GM18861 (cell line): ENCODE measurements around the gene TP63.

Experiments used
- ATAC-seq: cut with Tn5 transposase; IDR thresholded peaks from one replicate; pipeline ENCODE4 v1.9.1; 2021; ENCODE audit not compliant: unreplicated experiment

The TP63 gene

DNA sequence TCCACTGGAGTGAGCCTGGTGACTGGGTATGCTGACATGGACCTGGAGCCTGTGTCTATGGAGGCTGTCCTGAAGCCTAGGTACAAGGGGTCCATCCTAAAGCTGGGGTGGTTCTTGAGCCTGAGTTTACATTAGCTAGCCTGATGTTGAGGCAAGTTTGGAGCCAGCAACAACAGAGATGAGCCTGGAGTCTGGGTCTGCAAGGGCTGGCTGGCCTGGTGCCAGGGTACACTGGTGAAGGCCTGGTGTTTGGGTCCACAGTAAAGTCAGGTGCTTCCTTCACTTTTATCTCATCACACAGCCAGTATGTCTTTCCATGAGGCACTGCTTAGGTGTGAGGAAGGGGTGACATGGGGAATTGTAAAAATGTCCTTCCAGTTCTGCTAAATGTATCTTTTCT is 49.5 kb downstream of the TP63 start:
- no peak for ATAC-seq

DNA sequence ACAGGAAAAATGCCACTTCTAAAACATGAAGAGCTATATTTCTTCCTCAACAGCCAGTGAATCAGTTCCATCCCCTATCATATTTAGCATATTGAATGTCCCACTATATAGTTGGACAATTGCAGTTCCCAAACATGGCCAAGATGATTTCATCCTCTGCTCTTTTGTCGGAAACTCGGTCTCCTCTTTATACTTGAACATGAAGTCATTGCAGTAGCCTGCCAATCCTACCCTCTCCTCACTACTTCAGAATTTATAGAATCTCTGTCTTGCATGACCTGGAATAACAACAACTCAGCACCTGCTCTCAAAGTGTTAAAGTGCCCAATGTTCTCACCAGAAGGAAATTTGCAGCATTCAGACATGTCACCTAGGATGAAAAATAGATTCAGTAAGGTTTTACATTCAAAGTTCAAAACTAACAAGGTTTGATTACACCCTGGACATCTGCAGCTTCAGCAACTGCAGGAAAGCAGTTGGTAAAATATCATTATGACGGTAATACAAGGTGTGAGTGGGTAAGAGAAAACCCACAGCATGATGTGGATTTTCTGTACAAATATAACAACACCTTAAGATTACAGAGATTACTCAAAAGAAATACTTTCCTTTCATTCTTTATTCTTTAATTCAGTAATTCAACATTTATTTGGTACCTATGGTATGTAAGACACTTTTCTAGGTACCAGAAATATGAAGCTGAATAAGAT is 52.5 kb downstream of the TP63 start:
- no peak for ATAC-seq

DNA sequence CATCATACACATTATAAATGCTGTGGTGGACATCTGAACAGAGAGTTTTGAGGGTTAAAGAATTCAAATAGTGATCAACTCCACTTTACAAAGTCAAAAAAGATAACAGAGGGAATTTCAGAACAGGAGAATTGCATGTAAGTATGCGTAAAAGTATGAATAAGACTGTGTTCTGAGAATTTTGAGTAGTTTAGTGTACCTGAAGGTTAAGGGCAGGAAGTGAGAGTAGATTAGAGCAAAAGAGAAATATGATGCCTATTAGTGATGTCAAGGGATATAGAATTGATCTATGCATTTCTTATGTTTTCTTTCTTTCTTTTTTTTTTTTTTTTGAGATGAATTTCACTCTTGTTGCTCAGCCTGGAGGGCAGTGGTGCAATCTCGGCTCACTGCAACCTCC is 53.1 kb downstream of the TP63 start:
- no peak for ATAC-seq

DNA sequence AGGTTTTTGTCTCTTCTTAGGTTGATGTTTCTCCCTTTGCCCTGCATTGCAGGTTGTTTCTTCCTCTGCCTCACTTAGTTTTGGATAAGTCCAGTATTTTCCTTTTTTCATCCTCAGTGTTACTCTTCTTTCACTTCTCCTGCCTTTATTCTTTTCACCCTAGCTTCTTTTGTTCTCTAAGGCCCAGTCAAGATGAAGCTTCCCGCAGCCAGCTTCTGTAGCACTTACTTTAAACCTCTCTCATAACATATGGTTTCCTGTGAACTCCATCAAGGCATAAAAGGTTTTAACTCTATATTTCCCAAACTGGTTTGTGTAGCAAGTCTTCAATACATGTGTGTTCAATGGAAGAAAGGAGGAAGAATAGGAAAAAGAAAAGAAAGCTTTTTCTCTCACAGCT is 54.1 kb downstream of the TP63 start:
- no peak for ATAC-seq

DNA sequence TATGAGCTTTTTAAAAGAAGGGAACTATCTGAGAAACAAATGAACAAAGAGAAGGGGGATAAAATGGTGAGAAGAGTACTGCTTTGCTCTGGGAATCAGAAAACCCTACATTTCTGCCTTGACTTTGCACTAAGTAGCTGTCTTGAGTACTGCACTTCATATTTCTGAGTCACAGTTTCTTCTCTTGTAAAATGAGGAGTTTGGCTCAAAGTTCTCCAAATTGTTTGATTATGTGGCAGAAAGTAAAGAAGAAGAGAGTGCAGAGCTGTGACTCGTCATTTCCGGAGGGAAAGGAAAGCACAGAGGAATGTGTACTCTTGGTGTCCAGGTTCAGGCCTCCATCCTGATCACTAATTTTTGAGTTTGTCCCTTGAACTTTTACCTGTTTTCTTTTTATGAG is 54.7 kb downstream of the TP63 start:
- no peak for ATAC-seq

DNA sequence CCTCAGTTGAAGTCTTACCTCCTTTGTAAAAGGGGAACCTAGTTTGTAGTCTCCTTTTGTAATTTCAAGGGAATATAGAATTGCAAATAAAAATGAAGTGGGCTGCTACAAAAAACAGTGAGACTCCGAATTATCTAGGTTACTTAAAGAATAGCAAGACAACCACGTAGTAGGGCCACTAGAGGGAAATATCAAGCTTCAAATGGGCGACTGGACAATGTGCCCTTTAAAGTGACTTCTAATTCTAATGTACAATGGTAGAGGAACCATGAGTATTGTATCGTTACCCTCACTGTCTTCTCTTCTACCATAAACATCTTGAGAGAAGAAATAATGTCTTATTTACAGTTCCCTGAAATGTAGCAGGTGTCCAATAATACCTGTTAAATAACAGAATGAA is 56.3 kb downstream of the TP63 start:
- no peak for ATAC-seq

DNA sequence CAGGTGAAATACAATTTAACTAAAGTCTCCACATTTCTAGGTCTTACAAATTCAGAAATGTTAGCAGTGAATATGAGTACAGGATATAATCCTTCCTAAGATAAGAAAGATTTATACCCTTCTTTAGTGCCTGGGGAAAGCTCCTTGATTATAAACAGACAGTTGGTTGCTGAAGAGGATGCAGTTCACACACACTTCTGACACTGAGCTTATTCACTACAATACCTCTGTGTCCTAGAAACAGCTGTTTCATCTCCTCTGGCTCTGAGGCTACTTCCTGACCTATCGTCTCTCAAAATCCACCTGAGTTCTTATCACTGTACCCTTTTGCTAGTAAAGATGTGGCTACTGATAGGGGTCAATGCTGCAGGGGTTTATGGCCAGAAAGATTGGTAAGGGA is 57.1 kb downstream of the TP63 start:
- ATAC-seq, result no peak

DNA sequence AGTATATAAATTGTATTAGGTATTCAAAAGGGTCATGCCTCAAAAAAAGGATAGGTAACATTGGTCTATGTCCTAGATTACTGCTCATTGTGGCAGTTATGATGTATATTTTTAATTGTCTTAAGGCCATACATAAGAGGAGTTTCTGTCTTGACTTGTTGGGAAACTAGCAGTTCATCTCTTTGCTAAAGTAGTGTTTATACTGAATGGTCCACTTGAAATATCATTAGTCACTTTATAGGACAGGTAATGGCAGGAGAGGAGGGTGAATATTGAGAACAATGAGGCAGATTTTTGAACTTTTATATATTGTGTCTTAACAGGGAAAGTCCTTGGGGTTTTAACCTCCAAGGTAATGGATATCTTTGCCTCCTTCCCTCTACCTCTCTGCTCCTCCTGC is 58.4 kb downstream of the TP63 start:
- no peak for ATAC-seq

DNA sequence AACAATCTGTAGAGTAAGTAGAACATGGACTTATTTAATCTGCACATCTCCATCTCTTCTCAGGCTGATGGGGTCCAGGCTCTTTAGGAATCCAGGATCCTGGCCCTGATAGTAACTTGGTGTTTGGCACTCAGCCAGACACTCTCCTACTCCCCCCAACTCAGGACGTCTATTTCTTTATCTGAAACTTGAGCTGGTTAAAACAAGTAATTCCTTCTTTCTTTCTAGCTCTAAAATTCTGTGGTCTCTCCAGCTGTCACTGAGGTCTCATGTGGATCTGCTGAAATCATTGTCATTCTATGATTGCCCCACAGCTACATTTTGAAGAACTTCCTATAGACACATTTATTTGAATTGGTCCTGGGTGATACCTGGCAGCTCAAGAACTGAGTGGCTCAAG is 59.0 kb downstream of the TP63 start:
- ATAC-seq, result no peak

DNA sequence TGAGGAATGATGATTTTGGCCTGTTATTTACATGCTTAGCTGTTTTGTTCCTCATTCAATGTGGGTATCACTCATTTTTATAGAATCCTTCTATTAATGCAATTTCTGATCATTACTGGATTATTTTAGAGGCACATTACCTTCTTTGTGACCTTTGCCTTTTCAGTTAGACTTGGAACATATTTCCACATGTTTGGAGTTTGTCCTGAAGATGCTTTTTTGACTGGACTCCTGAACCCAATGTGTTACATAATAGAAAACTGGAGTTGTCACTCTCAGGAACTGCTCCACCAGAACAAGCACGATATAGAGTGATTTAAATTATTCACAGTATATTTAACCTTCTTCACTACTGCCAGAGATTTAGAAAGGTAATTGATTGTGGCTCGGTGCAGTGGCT is 59.5 kb downstream of the TP63 start:
- no peak for ATAC-seq

DNA sequence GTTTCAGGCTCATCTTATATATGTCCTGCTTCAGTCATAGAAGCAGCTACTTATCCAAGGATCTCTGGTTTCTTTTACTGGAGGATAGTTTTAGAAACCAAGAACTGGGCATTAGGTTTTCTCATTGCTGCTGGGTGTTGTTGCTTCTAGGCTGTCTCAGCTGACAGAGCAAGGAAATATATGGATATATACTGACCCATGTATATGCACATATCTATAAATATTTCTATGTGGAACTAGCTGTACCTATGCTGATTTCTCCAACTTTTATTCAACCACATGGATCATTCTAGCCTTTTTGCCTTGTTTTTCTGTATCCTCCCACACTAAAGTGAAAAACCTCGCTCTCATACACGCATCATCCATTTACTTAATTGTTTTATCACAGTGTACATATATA is 64.2 kb downstream of the TP63 start:
- no peak for ATAC-seq

DNA sequence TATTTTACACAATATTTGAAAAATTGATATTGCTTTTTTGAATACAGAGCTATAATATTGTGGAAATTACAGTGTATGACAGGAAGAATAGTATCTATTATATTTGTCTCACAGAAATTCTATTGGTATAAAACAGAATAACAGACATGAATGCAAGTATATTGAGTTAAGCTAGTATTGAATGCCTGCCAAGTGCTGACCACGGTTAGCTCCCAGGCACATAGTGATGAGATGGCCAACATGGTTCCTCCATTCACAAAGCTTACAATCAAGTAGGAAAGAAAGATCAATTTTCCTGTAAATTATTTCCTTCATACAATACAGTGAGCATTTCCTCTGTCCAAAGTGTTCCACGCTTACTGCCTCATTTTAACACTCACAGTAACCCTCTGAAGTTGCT is 67.6 kb downstream of the TP63 start:
- no peak for ATAC-seq

DNA sequence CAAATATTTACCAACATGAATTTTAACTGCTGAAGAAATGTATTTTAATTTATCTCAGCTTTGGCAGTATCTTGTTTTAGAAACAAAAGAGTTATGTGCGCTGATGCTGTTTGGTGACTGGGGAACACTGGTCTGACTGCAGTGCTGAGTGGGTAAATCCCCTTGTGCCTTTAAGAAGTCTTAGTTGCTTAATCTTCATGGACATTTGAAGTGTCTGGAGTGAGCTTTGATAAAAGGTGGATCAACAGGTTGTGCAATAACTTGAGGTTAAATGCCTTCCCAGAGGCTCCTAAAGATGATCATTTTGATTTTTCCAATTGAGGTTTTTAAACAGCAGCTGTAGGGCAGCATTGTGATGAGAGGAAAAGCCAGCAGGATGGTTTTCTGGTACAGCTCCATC is 68.7 kb downstream of the TP63 start:
- ATAC-seq, result no peak

DNA sequence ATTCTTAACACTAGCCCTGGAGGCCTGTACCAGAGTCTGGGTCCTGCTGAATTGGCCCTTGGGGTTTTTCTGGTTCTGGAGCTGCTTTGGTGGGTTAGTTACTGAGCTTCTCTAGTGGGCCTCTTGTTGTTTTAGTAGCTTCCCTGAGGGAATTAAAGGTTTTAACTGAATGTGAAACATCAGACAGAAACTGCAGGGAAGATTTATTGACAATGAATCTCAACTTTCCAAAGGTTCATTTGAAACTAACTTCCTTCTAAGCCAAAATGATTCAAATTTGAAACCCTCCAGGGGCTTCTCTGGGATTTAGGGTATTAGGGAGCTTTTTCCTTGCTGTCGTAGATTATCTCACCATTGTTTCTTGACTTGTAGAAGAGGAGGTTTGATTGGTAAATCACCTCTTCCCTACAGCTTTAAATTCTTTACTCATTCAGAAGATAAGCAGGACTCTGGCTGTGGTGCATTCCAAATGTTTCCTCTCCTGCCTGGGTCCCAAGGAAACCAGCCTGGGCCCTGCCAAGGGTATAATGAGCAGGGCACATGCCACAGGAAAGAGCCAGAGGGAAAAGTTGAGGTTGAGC is 71.0 kb downstream of the TP63 start:
- no peak for ATAC-seq

DNA sequence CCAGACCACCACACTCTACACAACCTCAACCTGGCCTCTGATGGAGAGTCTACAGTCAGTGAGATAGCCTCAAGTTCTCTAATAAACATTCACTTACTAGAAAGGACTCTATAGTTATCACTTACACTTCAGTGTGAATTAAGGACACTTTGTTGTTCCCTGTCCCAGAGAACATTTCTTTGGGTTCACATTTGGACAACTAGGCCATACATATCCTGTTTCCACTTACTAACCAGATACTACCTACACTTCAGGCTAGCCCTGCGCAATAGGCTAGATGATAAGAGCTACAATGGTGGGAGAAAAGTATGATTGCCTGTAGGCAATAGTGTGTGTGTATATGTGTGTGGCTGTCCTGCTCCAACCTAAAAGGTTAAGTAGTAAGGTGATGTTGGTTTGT is 72.7 kb downstream of the TP63 start:
- ATAC-seq, result no peak

DNA sequence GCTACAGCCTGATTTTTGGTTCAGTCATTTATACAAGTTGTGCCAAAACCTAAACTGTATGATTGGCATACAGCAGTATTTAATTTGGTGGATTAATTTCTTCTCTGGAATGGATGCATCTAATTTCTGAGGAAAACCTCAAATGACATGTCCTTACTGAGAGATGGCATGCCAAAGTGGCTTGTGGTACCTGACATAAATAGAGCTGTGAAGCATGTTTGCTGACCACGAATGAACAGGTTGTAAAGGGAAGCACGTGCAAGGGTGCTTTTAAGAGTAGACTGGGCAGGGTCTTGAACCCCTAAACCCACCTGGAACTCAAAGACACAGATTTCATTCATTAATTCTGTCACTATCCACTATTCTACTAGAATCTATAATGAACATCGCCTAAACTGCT is 77.2 kb downstream of the TP63 start:
- no peak for ATAC-seq

DNA sequence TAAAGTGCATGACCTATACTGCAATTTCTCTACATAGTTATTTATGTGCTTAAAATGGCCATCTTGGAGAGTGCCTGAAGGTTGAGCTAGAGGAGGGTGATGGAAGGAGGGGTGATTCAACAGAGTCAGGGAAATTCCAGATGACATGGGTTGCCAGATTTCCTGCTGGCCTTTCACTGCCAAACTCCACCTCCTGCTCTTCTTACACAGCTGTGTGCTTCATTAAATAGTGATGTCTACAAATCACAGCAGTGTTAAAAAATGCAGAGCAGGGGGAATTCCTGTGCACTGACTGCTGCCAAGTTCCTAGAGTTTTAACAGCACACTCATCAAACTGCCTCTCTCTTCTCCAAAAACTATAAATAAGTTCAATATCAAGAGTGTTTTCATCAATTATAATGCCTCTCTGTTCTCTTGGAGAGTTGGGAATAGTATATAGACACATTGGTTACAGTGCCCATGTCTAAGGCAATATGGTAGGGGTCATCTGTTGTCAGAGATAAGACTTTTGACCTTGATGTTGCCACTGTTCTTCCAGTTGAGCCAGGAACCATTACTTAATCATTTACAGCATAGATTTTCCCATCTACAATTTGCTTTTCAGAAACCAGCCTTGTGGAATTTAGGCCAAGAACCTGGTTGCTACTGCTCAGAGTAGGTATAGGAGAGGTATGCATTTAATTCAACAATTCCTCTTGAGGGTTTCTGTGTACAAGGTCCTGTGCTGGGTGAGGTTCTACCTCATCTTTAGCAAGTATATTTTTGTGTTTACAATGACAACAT is 79.6 kb downstream of the TP63 start:
- no peak for ATAC-seq

DNA sequence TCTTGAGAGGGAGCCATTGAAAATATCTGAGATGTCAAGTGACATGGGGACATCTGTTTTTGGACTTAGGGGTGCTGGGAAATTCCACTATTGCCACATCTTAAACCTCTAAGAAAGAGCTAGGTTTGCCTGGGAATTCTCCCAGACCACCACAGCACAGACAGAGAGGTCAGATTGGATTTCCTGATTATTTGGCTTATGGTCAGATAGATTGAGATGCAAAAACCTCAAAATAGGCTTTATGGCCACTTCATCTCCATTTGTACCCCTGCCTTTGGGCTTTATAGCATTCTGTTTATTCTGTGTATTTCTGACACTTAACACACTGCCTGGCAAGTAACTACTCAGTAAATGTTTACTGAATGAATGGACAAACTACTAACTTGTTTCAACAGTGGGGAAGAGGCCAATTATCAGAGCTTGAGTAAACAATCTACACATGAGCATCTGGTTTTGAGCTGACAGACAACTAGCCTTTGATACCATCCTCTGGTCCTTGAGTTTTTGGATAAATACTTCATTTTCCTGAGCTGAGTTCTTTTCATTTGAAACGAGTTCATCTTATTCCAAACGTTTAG is 81.8 kb downstream of the TP63 start:
- ATAC-seq, result no peak

DNA sequence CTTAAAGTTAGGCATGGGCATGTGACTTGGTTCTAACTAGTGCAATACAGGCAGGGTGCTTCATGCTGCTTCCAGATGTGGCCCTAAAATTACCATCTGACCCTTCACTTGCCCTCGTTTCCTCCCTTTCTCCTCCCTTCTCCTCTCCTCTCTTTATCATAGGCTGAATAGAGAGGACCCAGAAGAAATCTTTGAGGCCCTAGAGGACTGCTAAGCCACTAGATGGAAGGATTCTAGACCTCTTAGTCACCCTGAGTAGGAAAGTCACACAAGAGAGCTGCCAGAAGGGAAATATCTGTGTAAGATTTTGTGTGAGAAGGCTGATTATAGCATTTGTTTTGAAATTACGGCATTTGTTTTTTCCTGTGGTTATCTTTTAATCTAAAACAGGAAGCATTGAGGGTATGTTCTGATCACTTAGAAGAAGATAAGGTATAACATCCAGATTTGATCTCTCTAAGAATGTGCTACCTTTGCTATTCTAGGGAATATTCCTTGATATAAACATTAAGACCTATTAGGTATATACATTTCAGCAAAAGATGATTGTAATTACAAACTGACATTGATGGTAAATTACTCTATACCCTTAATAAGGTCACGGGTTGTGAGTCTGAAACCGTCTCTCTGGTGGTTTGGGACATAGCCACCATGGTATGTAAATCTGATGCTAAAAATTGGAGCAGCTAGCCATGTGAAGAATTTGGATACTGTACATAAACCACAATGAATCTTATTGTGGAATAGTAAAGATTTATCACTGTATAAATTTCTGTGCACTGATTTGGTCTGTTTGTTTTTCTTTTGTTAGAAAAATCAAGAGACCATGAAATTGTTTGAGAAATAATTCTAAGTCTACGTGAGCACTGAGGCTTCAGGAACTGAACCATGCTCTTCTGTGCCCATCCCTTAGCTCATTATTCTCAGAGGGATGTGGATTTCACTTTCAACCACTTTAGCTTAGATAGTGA is 84.1 kb downstream of the TP63 start:
- peak; percentile 49 for ATAC-seq

DNA sequence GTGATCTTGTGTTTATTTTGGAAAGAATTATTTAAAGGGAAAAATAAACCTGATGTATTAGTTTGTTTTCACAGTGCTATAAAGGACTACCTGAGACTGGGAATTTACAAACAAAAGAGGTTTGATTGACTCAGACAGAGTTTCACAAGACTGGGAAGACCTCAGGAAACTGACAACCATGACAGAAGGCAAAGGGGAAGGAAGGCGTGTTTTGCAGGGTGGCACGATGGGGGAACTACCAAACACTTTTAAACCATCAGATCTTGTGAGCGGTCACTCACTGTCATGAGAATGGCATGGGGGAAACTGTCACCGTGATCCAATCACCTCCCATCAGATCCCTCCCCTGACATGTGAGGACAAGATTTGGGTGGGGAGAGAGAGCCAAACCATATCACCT is 87.0 kb downstream of the TP63 start:
- ATAC-seq, result no peak
